GM15510 (cell line): Measurements from ENCODE around the gene ATG4B.

Experiments
- POLR2A ChIP-seq: IDR thresholded peaks from 3 replicates; pipeline ENCODE4 v1.6.1; 2011; ENCODE audit warnings: borderline replicate concordance; ENCODE audit not compliant: insufficient read length; ENCODE audit errors: extremely low read depth

Gene ATG4B

GRCh38 chr2:241668354-241668753 lies 30.9 kb downstream of the ATG4B start:
- no peak for TF ChIP-seq POLR2A

GRCh38 chr2:241668839-241669238 lies 31.3 kb downstream of the ATG4B start:
- no peak for TF ChIP-seq POLR2A

GRCh38 chr2:241670333-241671110 lies 33.0 kb downstream of the ATG4B start:
- no peak for TF ChIP-seq POLR2A

- no peak for TF ChIP-seq POLR2A
These were observed 34.2 kb downstream of the ATG4B start for GRCh38 chr2:241671457-241672240.

GRCh38 chr2:241672243-241673188 lies 35.0 kb downstream of the ATG4B start:
- no peak for TF ChIP-seq POLR2A

- no peak for TF ChIP-seq POLR2A
These were observed 35.7 kb downstream of the ATG4B start for GRCh38 chr2:241673189-241673663.

GRCh38 chr2:241673797-241674725 lies 36.6 kb downstream of the ATG4B start:
- TF ChIP-seq POLR2A, result no peak

GRCh38 chr2:241675885-241676284 lies 38.4 kb downstream of the ATG4B start:
- no peak for TF ChIP-seq POLR2A

- TF ChIP-seq POLR2A, result no peak
These were observed 39.2 kb downstream of the ATG4B start for GRCh38 chr2:241676665-241677064.

- TF ChIP-seq POLR2A, result no peak
These were observed 39.9 kb downstream of the ATG4B start for GRCh38 chr2:241677392-241677791.

GRCh38 chr2:241678307-241678706 lies 40.8 kb downstream of the ATG4B start:
- TF ChIP-seq POLR2A, result no peak

- TF ChIP-seq POLR2A, result no peak
These were observed 41.5 kb downstream of the ATG4B start for GRCh38 chr2:241678784-241679540.

- TF ChIP-seq POLR2A, result no peak
These were observed 42.6 kb downstream of the ATG4B start for GRCh38 chr2:241680044-241680443.
